Measurements from ENCODE around the gene MRPL23. TPM values are rescaled to one million over a fixed set of nuclear protein-coding genes. Genes with fewer than 3 reads are reported as not detected.
A peak's percentile ranks its signal among the peaks of the same experiment; 100 is the strongest.

Gene MRPL23
- total RNA-seq, 4 donors from 2014 or later: 128 to 231 (median 155) TPM

DNA sequence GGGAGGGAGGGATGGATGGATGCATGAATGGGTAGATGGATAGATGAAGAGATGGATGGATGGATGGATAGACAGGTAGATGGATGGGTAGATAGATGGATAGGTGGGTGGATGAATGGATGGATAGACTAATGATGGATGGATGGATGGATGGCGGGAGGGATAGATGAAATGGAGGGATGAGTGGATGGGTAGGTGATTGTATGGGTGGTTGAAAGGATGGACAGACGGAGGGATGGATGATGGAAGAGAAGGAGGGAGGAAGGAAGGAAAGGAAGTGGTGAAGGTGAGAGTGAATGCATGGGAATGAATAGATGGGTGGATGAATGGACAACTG is 31.4 kb upstream of the MRPL23 start:
- DNase-seq: no peak
- Histone ChIP-seq H3K4me1 (peaks cover 0 to 27% (median 15%) of the 10 kb centered on the region in 3 donors), H3K4me3 (no peak overlapping the region), H3K27ac (no peak overlapping the region), H3K27me3 (peaks cover 0 to 9% (median 0%) of the 10 kb centered on the region in 4 donors), H3K9me3 (no peaks in the 10 kb centered on the region), H3K36me3 (no peaks in the 10 kb centered on the region)
- whole genome bisulfite sequencing, 2 donors: 85 to 91% methylated on average over 2 of the region's 2 CpGs
- TF ChIP-seq, protein P1, sequence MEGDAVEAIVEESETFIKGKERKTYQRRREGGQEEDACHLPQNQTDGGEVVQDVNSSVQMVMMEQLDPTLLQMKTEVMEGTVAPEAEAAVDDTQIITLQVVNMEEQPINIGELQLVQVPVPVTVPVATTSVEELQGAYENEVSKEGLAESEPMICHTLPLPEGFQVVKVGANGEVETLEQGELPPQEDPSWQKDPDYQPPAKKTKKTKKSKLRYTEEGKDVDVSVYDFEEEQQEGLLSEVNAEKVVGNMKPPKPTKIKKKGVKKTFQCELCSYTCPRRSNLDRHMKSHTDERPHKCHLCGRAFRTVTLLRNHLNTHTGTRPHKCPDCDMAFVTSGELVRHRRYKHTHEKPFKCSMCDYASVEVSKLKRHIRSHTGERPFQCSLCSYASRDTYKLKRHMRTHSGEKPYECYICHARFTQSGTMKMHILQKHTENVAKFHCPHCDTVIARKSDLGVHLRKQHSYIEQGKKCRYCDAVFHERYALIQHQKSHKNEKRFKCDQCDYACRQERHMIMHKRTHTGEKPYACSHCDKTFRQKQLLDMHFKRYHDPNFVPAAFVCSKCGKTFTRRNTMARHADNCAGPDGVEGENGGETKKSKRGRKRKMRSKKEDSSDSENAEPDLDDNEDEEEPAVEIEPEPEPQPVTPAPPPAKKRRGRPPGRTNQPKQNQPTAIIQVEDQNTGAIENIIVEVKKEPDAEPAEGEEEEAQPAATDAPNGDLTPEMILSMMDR (IDR thresholded peaks at IDR 0.05): no peak
- no peak for TF ChIP-seq POLR2A (IDR thresholded peaks at IDR 0.05)
- intact Hi-C loops (cut with DNase I): loop anchor here (1.0 kb wide), 1 partner anchor 22 kb away; no protein-coding TSS in a partner anchor

DNA sequence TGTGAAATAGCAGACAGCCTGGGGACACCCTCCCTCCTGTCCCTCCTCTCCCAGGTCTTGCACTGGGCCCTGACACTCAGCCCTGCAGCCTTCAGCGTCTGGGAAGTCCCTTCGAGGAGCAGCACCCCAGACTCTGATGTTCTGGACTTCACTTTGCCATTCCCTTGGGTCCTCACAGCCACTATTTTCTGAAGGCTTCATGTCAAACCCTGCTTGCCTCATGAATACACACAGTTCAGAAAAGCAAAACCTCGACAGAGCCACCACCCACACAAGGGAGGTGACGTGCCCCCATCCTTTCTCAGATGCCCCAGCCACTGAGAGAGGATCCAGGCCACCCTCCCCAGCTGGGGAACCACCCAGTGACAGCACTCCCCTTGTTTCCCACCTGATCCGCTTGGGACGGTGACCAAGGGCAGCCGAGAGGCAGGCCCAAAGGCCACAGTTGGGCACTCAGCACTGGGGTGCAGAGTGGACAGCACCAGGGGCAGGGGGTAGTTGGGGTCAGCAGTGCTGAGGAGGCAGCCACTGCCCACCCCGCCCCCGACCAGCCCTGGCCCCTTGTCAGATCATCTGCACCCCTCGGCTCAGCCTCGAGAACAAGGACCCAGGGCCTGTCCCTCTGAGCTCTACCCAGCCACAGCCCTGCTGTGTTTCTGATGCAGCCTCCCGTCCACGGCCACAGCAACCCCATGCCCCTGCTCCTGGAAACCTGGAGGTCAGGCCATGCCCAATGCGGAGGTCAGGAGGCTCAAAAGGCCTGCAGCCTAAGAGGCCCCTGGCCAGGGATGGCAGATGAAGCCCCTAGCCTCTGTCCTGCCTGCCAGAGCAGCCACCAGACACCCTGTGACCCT is 30.8 kb upstream of the MRPL23 start:
- Histone ChIP-seq H3K4me1 (peaks cover 4 to 33% (median 15%) of the 10 kb centered on the region in 3 donors), H3K4me3 (no peak overlapping the region), H3K27ac (no peak overlapping the region), H3K27me3 (peaks cover 0 to 14% (median 0%) of the 10 kb centered on the region in 4 donors), H3K36me3 (no peaks in the 10 kb centered on the region), H3K9me3 (no peaks in the 10 kb centered on the region)
- intact Hi-C loops (cut with DNase I): loop anchor here (1.0 kb wide), 1 partner anchor 23 kb away; no protein-coding TSS in a partner anchor
- 58 to 68% methylated on average over 5 to 10 of the region's 14 CpGs for WGBS, 2 donors
- no peak for DNase-seq
- TF ChIP-seq, protein P1 (IDR thresholded peaks at IDR 0.05): no peak
- TF ChIP-seq POLR2A (IDR thresholded peaks at IDR 0.05): no peak

DNA sequence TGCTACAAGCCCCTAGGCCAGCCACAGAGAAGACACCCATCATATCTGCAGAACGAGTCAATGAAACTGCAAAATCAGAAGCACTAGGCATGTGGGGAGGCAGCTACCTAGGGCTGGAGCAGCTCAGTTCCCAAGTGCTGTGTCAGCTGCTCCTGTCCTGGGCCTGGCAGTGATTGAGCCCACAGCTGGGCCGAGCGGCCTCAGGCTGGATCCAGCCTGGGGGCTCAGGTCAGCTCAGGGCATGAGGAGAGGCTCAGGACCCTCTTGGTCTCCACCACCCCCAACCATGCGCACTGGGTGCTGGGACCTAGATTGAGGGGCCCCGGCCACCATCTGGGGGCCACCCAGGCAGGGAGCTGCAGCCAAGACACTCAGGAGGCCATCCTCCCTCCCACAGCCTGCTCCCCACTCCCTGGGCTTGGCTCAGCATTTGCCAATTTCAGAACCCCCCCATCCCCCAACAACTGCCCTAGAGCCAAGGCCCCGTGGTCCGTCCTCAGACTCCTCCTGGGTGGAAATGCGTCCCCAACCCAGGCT is 30.1 kb upstream of the MRPL23 start:
- intact Hi-C loops (cut with DNase I): loop anchor here (1.0 kb wide), 1 partner anchor 24 kb away; no protein-coding TSS in a partner anchor
- no peak for DNase-seq
- Histone ChIP-seq H3K4me1 (peaks cover 6 to 40% (median 18%) of the 10 kb centered on the region in 3 donors), H3K4me3 (no peak overlapping the region), H3K27ac (peak overlapping the region in 1 of 4 donors; percentile 1), H3K27me3 (peaks cover 0 to 14% (median 0%) of the 10 kb centered on the region in 4 donors), H3K9me3 (no peaks in the 10 kb centered on the region), H3K36me3 (no peaks in the 10 kb centered on the region)
- TF ChIP-seq, protein P1 (IDR thresholded peaks at IDR 0.05): no peak
- TF ChIP-seq POLR2A (IDR thresholded peaks at IDR 0.05): no peak
- 40 to 67% methylated on average over 1 to 3 of the region's 8 CpGs for WGBS, 2 donors

DNA sequence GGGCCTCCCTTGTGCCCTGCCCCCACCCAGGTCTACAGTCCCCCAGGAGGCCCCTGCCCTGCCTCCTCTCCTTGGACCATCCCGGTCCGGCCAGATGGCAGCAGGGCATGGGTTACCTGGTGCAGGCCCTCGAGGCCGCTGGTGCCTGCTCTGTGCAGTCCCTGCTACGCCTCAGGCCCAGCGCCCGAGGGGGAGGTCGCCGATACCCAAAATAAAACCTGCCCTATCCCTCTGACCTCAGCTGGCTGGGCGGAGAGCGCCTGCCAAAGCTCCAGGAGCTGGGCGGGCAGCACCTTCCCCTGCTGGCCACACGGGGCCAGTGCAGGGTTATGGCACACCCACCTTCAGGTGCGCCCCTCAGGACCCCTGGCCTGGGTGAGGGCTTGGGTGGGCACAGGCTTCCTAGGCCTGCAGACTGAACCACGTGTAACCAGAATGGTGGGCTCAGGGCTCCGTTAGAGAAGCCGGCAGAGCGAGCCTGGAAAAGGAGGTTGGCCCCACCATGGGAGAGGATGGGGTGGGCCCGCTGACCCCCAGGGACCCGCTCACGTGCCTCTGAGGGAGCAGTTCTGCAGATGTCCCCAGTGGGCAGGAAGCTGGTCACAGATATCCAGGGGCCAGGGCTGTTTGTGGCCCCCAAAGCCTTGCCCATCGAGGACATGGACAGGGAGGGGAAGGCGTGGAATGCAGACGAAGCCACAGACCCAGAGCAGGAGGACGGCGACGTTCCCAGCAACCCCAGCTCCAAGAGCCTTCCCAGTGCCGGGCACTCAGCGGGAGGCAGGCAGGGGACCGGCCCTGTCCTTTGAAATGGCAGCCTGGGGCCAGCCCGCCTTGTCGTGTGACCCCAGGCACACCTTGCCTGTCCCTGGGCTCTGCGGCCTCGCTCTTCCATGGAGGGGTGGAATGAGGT is 29.4 kb upstream of the MRPL23 start:
- DNase-seq: no peak
- TF ChIP-seq POLR2A (IDR thresholded peaks at IDR 0.05): no peak
- TF ChIP-seq, protein P1 (IDR thresholded peaks at IDR 0.05): peak; percentile 22 to 63 (median 42)
- WGBS, 2 donors: 78% methylated on average over 17 of the region's 34 CpGs; no CpG with 5 or more reads in 1 of the 2 donors
- intact Hi-C loops (cut with DNase I): no loop called here
- H3K4me1 ChIP-seq: peaks cover 9 to 47% (median 18%) of the 10 kb centered on the region in 3 donors
- no peaks in the 10 kb centered on the region for H3K9me3 ChIP-seq
- peaks cover 0 to 19% (median 0%) of the 10 kb centered on the region in 4 donors for H3K27me3 ChIP-seq
- H3K36me3 ChIP-seq: no peaks in the 10 kb centered on the region
- peak overlapping the region in 1 of 4 donors; percentile 1 for H3K27ac ChIP-seq
- no peak overlapping the region for H3K4me3 ChIP-seq
